SK-N-SH (cell line): ENCODE results near the gene CAMK2D. TPM values are rescaled to one million over a fixed set of nuclear protein-coding genes. Genes with fewer than 3 reads are reported as not detected.

Experiments used
- CTCF ChIA-PET: fragments of 300-600, 350-600 bp; formaldehyde crosslinking; extraction: SDS; loops from one replicate; lab custom pipeline; 2021; lab: Yijun Ruan, JAX
- POLR2A ChIA-PET: fragments of 350-600 bp; sonication (Branson Sonifier 250); formaldehyde crosslinking; extraction: SDS; loops from one replicate; lab custom pipeline; 2020; ENCODE audit warnings: antibody characterized with exemption, inconsistent platforms; lab: Yijun Ruan, JAX
- DNase-seq: peaks from one replicate; pipeline ENCODE4 v3.0.0; 2012
- H2AFZ ChIP-seq: fragments of 200-600 bp; sonication (generic); 2 replicates; pipeline ENCODE4 v1.8.1; 2016; ENCODE audit warnings: antibody characterized with exemption, mild to moderate bottlenecking, low read depth
- H3F3A ChIP-seq: fragments of 200-600 bp; sonication (generic); replicated peaks from 2 replicates; pipeline ENCODE3; 2016; ENCODE audit warnings: antibody characterized with exemption, mild to moderate bottlenecking; ENCODE audit not compliant: insufficient read depth
- H3K27ac ChIP-seq, 2 experiments: fragments of 200-500 bp in 1 of 2; fragments of 200-600 bp in 1 of 2; sonication (Bioruptor generic) in 1 of 2; sonication (generic), shearing (Covaris generic) in 1 of 2; 2 replicates each; pipeline versions ENCODE4 v1.5.1 to v1.6.1; 2014 to 2016; ENCODE audit warnings: low read depth in 2 of 2, inconsistent platforms in 1 of 2, low read length in 1 of 2, mild to moderate bottlenecking in 1 of 2, mixed read lengths in 1 of 2
- H3K27me3 ChIP-seq: fragments of 200-600 bp; sonication (generic), shearing (Covaris generic); 2 replicates; pipeline ENCODE4 v1.6.1; 2016; ENCODE audit warnings: mixed run types; ENCODE audit not compliant: insufficient read depth
- H3K36me3 ChIP-seq, 2 experiments: fragments of 200-500 bp in 1 of 2; fragments of 200-600 bp in 1 of 2; sonication (Bioruptor generic) in 1 of 2; sonication (generic) in 1 of 2; replicated peaks in 1 of 2; 2 replicates each; pipeline versions ENCODE3 to v1.5.1; 2014 to 2016; ENCODE audit warnings: low read length in 1 of 2, mild to moderate bottlenecking in 1 of 2; ENCODE audit not compliant: insufficient read depth in 2 of 2, control insufficient read depth in 1 of 2
- H3K4me1 ChIP-seq, 2 experiments: fragments of 200-500 bp in 1 of 2; fragments of 200-600 bp in 1 of 2; sonication (Bioruptor generic) in 1 of 2; sonication (generic), shearing (Covaris generic) in 1 of 2; 2 replicates each; pipeline versions ENCODE4 v1.5.1 to v1.6.1; 2014 to 2016; ENCODE audit warnings: low read depth in 1 of 2, low read length in 1 of 2, mixed run types in 1 of 2; ENCODE audit not compliant: insufficient read depth in 2 of 2, control insufficient read depth in 1 of 2
- H3K4me2 ChIP-seq: fragments of 200-600 bp; sonication (generic), shearing (Covaris generic); 2 replicates; pipeline ENCODE4 v1.6.1; 2017; ENCODE audit warnings: mixed run types
- H3K4me3 ChIP-seq, 2 experiments: fragments of 200-500 bp in 1 of 2; fragments of 200-600 bp in 1 of 2; sonication (Bioruptor generic) in 1 of 2; sonication (generic), shearing (Covaris generic) in 1 of 2; 2 replicates each; pipeline versions ENCODE4 v1.5.1 to v1.8.1; 2014 to 2016; ENCODE audit warnings: low read depth in 2 of 2, inconsistent platforms in 1 of 2, low read length in 1 of 2, mild to moderate bottlenecking in 1 of 2, mixed read lengths in 1 of 2, moderate library complexity in 1 of 2
- H3K79me2 ChIP-seq: fragments of 200-600 bp; sonication (generic); 2 replicates; pipeline ENCODE4 v1.8.1; 2017; ENCODE audit warnings: mild to moderate bottlenecking; ENCODE audit not compliant: insufficient read depth
- H3K9ac ChIP-seq: fragments of 200-600 bp; sonication (generic); 2 replicates; pipeline ENCODE4 v1.6.1; 2017; ENCODE audit warnings: mixed run types
- H3K9me2 ChIP-seq: fragments of 200-600 bp; sonication (generic); 2 replicates; pipeline ENCODE4 v1.6.1; 2017; ENCODE audit warnings: mixed run types
- H3K9me3 ChIP-seq: fragments of 200-600 bp; sonication (generic); 2 replicates; pipeline ENCODE4 v1.6.1; 2017; ENCODE audit warnings: mixed run types, mild to moderate bottlenecking, moderate library complexity
- H4K20me1 ChIP-seq: fragments of 200-600 bp; sonication (generic); 2 replicates; pipeline ENCODE4 v1.6.1; 2017; ENCODE audit warnings: mild to moderate bottlenecking, mixed run types; ENCODE audit not compliant: insufficient read depth
- CHD2 ChIP-seq: fragments of 150-350 bp; IDR thresholded peaks from 2 replicates; pipeline ENCODE4 v1.6.1; 2018; ENCODE audit warnings: low read length; ENCODE audit not compliant: partially characterized antibody
- EP300 ChIP-seq, 2 experiments: IDR thresholded peaks; 2 replicates each; pipeline versions ENCODE4 v1.4.0 to v1.6.1; 2012; ENCODE audit warnings: borderline replicate concordance in 1 of 2, low read depth in 1 of 2, low read length in 1 of 2
- MXI1 ChIP-seq: IDR thresholded peaks from 2 replicates; pipeline ENCODE4 v1.6.1; 2012; ENCODE audit warnings: mild to moderate bottlenecking, low read depth, low read length, improper control_type of control experiment
- REST ChIP-seq: IDR thresholded peaks from 2 replicates; pipeline ENCODE4 v1.6.1; 2012; ENCODE audit warnings: mild to moderate bottlenecking, low read depth, low read length, moderate library complexity
- SIN3A ChIP-seq: IDR thresholded peaks from 2 replicates; pipeline ENCODE4 v1.6.1; 2012; ENCODE audit warnings: low read depth, mild to moderate bottlenecking, low read length, moderate library complexity, borderline replicate concordance
- SMC3 ChIP-seq: IDR thresholded peaks from 2 replicates; pipeline ENCODE4 v1.6.1; 2012; ENCODE audit warnings: low read depth, low read length, improper control_type of control experiment
- TEAD4 ChIP-seq: IDR thresholded peaks from 2 replicates; pipeline ENCODE4 v1.4.0; 2012; ENCODE audit warnings: mild to moderate bottlenecking, borderline replicate concordance; ENCODE audit not compliant: insufficient read depth
- USF1 ChIP-seq: IDR thresholded peaks from 2 replicates; pipeline ENCODE4 v1.4.0; 2012; ENCODE audit warnings: low read depth, borderline replicate concordance
- YY1 ChIP-seq: IDR thresholded peaks from 2 replicates; pipeline ENCODE4 v1.4.0; 2012; ENCODE audit warnings: low read depth, mild to moderate bottlenecking
- WGBS: methylation state at CpG from one replicate; pipeline ENCODE4 v1.1.6; 2017; ENCODE audit warnings: low lambda C conversion rate; 5-methylcytosine and 5-hydroxymethylcytosine counted together
- polyA plus RNA-seq, 3 experiments: library from polyadenylated mRNA; depleted of rRNA; stranded (reverse); fragments of >200 nt; gene quantifications; 2 replicates each; pipeline ENCODE4 v1.2.3, GENCODE V29; 2012
- TF ChIP-seq, protein P1 (sequence below): IDR thresholded peaks from 2 replicates; pipeline ENCODE4 v1.4.0; 2012; ENCODE audit warnings: low read depth
- TF ChIP-seq, protein P2 (sequence below): fragments of 200-600 bp; sonication (generic); IDR thresholded peaks from 2 replicates; pipeline ENCODE4 v1.6.1; 2017; ENCODE audit warnings: antibody characterized with exemption, mild to moderate bottlenecking, moderate library complexity

CAMK2D gene
- polyA plus RNA-seq, 1 of the 3 experiments (the other 2 are of a cell fraction), result 17.0 TPM

DNA sequence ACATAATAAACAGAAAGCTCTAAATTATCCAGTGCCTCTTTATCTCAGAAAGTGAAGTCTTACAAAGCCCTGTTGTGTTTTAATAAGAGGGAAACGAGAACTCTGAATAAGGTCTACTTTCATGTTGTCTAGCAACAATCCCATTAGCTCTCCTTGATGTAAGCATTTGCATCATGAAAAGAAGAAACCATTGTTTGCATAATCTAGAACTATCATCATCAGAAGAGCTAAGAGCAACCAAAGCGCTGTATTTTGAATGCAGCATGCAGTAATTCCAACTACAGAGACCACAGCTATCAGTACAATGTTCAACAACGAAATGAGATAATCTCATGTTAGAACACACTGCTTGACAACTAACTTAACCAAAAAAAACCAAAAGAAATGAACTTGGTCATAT lies 257.1 kb downstream of the CAMK2D start:
- H3K27ac ChIP-seq, result no peak overlapping the region
- H2AFZ ChIP-seq, result no peak overlapping the region
- H3K9ac ChIP-seq, result no peak overlapping the region
- no peaks in the 10 kb centered on the region for H3K79me2 ChIP-seq
- no peak overlapping the region for H3K4me3 ChIP-seq
- H3K27me3 ChIP-seq, result no peaks in the 10 kb centered on the region
- DNase-seq, result no peak
- H4K20me1 ChIP-seq, result no peaks in the 10 kb centered on the region
- H3K4me1 ChIP-seq, result no peaks in the 10 kb centered on the region; a peak in 2 of 4 replicates
- ChIA-PET CTCF (interaction anchor here (1.2 kb wide), 1 partner anchor 110 kb away, joined by 3 read pairs; no protein-coding TSS in a partner anchor), POLR2A (no interaction called here)
- no peaks in the 10 kb centered on the region for H3K9me3 ChIP-seq
- no peaks in the 10 kb centered on the region for H3K9me2 ChIP-seq
- no peak for TF ChIP-seq EP300 (IDR thresholded peaks at IDR 0.05; ENCODE audit: borderline replicate concordance in 1 of 2, low read depth in 1 of 2, low read length in 1 of 2)
- no peak for TF ChIP-seq USF1
- no peak for TF ChIP-seq YY1
- no peak for TF ChIP-seq CHD2
- TF ChIP-seq, protein P1, sequence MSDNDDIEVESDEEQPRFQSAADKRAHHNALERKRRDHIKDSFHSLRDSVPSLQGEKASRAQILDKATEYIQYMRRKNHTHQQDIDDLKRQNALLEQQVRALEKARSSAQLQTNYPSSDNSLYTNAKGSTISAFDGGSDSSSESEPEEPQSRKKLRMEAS, result no peak
- no peak for TF ChIP-seq SIN3A
- no peak for TF ChIP-seq MXI1
- TF ChIP-seq, protein P2, sequence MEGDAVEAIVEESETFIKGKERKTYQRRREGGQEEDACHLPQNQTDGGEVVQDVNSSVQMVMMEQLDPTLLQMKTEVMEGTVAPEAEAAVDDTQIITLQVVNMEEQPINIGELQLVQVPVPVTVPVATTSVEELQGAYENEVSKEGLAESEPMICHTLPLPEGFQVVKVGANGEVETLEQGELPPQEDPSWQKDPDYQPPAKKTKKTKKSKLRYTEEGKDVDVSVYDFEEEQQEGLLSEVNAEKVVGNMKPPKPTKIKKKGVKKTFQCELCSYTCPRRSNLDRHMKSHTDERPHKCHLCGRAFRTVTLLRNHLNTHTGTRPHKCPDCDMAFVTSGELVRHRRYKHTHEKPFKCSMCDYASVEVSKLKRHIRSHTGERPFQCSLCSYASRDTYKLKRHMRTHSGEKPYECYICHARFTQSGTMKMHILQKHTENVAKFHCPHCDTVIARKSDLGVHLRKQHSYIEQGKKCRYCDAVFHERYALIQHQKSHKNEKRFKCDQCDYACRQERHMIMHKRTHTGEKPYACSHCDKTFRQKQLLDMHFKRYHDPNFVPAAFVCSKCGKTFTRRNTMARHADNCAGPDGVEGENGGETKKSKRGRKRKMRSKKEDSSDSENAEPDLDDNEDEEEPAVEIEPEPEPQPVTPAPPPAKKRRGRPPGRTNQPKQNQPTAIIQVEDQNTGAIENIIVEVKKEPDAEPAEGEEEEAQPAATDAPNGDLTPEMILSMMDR, result no peak
- no peak for TF ChIP-seq SMC3
- no peak for TF ChIP-seq REST
- H3F3A ChIP-seq, result peaks cover 5% of the 10 kb centered on the region
- 97% methylated on average over 3 of the region's 3 CpGs for WGBS
- peaks cover 37 to 86% of the 10 kb centered on the region in 2 experiments for H3K36me3 ChIP-seq
- H3K4me2 ChIP-seq, result no peak overlapping the region

DNA sequence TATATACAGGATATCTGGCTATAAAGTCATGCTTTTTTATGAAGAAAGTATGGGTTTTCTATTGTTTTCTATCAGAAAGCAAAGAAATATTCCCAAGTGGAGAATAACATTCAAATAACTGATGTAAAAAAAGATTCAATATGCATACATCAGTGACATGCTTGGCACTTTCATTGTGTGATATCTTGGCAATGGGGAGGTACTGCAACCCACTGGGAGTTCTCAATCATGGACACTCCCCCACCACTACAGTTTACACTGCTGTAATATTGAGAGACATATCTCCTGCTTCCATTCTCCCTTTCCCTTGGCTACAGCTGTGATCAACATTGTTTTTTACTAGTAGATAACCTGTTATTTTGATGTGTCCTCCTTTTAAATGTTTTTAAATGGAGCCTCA lies 257.8 kb downstream of the CAMK2D start:
- Histone ChIP-seq H3K27ac (no peak overlapping the region), H3F3A (peaks cover 5% of the 10 kb centered on the region), H3K9me3 (no peaks in the 10 kb centered on the region), H3K36me3 (peaks cover 30 to 85% of the 10 kb centered on the region in 2 experiments), H3K9ac (no peak overlapping the region), H3K79me2 (no peaks in the 10 kb centered on the region), H3K4me3 (no peak overlapping the region), H3K9me2 (no peaks in the 10 kb centered on the region), H2AFZ (no peak overlapping the region), H3K4me2 (no peak overlapping the region), H4K20me1 (no peaks in the 10 kb centered on the region), H3K27me3 (no peaks in the 10 kb centered on the region), H3K4me1 (no peaks in the 10 kb centered on the region; a peak in 2 of 4 replicates)
- CTCF ChIA-PET, result no interaction called here
- POLR2A ChIA-PET, result no interaction called here
- no peak for TF ChIP-seq TEAD4
- no peak for DNase-seq
